LNCAP (cell line): ENCODE measurements around the gene TTC28.

ENCODE experiments used
- TF ChIP-seq, protein P1 (sequence below): fragments of 450-650 bp; IDR thresholded peaks from 2 replicates; pipeline ENCODE4 v1.5.1; 2017; ENCODE audit warnings: mild to moderate bottlenecking

The TTC28 gene

DNA sequence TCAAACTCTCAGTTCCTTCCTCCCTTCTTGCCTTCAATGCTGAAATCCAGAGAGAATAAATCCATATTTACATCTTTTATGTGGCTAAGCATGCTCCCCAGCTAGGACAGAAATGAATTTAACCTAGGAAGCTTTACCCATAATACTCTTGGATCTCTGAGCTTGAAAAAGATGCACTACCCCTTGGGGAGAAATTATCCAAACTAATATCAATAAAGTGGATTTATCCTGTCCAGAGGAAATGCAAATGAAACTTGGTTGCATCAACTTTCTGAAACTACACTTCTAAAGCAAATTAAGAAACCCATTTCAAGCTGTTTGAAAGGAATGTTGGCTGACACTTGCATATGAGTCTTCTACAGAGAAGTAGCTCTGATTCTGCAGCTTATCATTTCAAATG, 347.9 kb downstream of the TTC28 start:
- TF ChIP-seq, protein P1, sequence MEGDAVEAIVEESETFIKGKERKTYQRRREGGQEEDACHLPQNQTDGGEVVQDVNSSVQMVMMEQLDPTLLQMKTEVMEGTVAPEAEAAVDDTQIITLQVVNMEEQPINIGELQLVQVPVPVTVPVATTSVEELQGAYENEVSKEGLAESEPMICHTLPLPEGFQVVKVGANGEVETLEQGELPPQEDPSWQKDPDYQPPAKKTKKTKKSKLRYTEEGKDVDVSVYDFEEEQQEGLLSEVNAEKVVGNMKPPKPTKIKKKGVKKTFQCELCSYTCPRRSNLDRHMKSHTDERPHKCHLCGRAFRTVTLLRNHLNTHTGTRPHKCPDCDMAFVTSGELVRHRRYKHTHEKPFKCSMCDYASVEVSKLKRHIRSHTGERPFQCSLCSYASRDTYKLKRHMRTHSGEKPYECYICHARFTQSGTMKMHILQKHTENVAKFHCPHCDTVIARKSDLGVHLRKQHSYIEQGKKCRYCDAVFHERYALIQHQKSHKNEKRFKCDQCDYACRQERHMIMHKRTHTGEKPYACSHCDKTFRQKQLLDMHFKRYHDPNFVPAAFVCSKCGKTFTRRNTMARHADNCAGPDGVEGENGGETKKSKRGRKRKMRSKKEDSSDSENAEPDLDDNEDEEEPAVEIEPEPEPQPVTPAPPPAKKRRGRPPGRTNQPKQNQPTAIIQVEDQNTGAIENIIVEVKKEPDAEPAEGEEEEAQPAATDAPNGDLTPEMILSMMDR: no peak

- TF ChIP-seq, protein P1: no peak
Observed at GRCh38 chr22:28329186-28330073, 350.2 kb downstream of the TTC28 start.

DNA sequence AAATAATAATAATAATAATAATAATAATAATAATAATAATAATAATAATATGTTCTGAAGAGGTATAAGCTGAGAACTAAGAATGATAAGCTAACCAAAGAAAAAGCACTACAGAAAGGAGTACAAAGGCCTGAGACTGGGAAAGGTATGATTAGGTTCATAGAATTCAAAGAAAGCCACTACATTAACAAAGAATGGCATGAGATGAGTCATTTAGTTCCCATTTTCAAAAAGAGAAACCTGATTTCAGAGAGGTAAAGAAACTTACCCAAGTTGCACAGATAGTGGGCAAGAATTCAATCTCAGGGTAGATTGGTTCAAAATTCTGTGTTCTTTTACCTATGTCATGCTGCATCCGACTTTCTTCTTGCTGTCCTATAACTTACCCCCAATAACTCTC, 350.9 kb downstream of the TTC28 start:
- TF ChIP-seq, protein P1: no peak

DNA sequence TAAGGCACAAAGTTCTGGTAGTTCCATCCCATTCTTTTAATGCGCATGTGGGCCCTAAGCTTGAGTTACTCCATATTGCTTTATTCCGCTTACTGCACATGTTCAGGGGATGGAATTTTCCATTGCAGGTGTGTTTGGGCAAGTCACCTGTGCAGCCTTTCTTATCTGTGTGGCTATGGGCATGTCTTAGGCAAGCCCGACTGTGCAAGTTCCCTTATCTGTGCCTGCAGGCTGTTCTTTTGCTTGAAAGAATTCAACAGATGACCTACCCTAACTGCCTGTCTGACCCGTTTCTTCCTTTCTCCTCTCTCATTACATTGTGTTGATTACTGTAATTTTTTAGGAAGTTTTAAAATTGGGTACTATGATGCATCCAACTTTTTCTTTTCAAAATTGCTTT, 363.6 kb downstream of the TTC28 start:
- TF ChIP-seq, protein P1: no peak

DNA sequence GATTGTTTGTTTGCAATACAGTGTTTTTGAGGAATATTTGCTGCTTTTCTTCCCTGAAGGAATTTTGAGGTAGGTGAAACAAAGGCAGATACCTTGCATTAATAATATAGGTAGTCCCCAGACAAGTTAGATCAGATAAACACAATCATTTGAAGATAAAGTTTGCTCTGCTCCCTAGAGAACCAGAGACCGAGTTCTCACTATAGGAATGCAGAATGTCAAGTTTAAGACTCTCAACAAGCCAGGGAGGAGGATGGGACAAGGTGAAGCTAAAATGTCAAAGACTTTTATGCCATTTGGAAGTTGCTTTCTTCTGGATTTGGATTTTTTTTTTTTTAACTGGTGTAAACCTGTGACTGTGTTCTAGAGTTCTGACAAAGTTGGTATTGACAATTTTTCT, 364.7 kb downstream of the TTC28 start:
- TF ChIP-seq, protein P1: no peak

DNA sequence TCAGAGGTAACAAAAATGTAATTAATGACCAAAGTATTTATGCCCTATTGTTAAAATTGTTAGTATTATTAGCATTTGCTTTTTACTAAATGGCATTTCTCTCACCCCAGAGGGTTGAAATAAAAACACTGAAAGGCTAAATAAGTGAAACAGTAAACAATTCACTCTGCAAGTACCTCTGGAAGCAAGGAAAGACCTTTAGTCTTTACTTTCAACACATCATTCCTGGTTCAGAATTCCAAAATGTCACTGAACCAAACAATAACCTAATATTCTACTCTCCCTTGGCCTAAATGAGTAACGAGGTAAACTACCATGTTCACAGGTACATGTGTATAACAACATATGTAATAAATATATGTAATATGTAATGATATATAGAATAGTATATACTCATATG, 369.3 kb downstream of the TTC28 start:
- TF ChIP-seq, protein P1: no peak

GRCh38 chr22:28299753-28300152, 379.9 kb downstream of the TTC28 start:
- TF ChIP-seq, protein P1: no peak
